DND-41 (cell line): Measurements from ENCODE around the gene ADCK1.

Experiments used
- ATAC-seq: fragments of 200-7000 bp; cut with Tn5 transposase; 3 replicates; pipeline ENCODE4 v1.9.1; 2021; ENCODE audit warnings: low read depth; ENCODE audit not compliant: insufficient read depth
- DNase-seq: peaks from one replicate; pipeline ENCODE4 v3.0.0-alpha.2; 2020
- H2AFZ ChIP-seq: 2 replicates; pipeline ENCODE4 v1.6.0; 2012; ENCODE audit warnings: low read depth, low read length
- H3K27ac ChIP-seq: 2 replicates; pipeline ENCODE4 v1.5.1; 2012; ENCODE audit warnings: low read length, inconsistent platforms
- H3K27me3 ChIP-seq: fragments of 200-600 bp; sonication (generic); 2 replicates; pipeline ENCODE4 v1.6.0; 2012; ENCODE audit warnings: low read length, mild to moderate bottlenecking, inconsistent platforms; ENCODE audit not compliant: insufficient read depth, poor library complexity
- H3K36me3 ChIP-seq: 2 replicates; pipeline ENCODE4 v1.5.1; 2012; ENCODE audit warnings: low read length, inconsistent platforms; ENCODE audit not compliant: insufficient read depth
- H3K4me1 ChIP-seq: 2 replicates; pipeline ENCODE4 v1.5.1; 2012; ENCODE audit warnings: mild to moderate bottlenecking, low read length; ENCODE audit not compliant: insufficient read depth
- H3K4me2 ChIP-seq: 2 replicates; pipeline ENCODE4 v1.6.0; 2012; ENCODE audit warnings: mild to moderate bottlenecking, moderate library complexity, low read length, inconsistent platforms; ENCODE audit not compliant: insufficient read depth
- H3K4me3 ChIP-seq, 2 experiments: fragments of 200-600 bp in 1 of 2; shearing (Covaris generic) in 1 of 2; 2 replicates each; pipeline ENCODE4 v1.5.1; 2012 to 2016; ENCODE audit warnings: inconsistent platforms in 2 of 2, low read length in 2 of 2, mild to moderate bottlenecking in 2 of 2, low read depth in 1 of 2, moderate library complexity in 1 of 2
- H3K79me2 ChIP-seq: 2 replicates; pipeline ENCODE4 v1.6.0; 2012; ENCODE audit warnings: low read length, inconsistent platforms; ENCODE audit not compliant: insufficient read depth
- H3K9ac ChIP-seq: 2 replicates; pipeline ENCODE4 v1.6.0; 2012; ENCODE audit warnings: low read depth, mild to moderate bottlenecking, inconsistent platforms, low read length, moderate library complexity
- H3K9me3 ChIP-seq: 2 replicates; pipeline ENCODE4 v1.5.1; 2012; ENCODE audit warnings: low read length, moderate library complexity, mild to moderate bottlenecking, inconsistent platforms; ENCODE audit not compliant: insufficient read depth, severe bottlenecking
- H4K20me1 ChIP-seq: 2 replicates; pipeline ENCODE4 v1.6.0; 2012; ENCODE audit warnings: low read length; ENCODE audit not compliant: insufficient read depth
- CTCF ChIP-seq: IDR thresholded peaks from 2 replicates; pipeline ENCODE4 v1.5.1; 2012; ENCODE audit warnings: borderline replicate concordance, low read length, moderate library complexity, mild to moderate bottlenecking; ENCODE audit not compliant: poor library complexity, severe bottlenecking; ENCODE audit errors: extremely low read depth
- EZH2 ChIP-seq: IDR thresholded peaks from 3 replicates; pipeline ENCODE4 v1.6.1; 2012; ENCODE audit warnings: borderline replicate concordance, low read depth, mild to moderate bottlenecking, moderate library complexity, low read length, inconsistent platforms; ENCODE audit not compliant: severe bottlenecking

ADCK1 gene

GRCh38 chr14:77825895-77826519 lies 26.1 kb downstream of the ADCK1 start:
- Histone ChIP-seq H3K79me2 (no peaks in the 10 kb centered on the region), H3K4me2 (no peak overlapping the region), H3K27me3 (no peaks in the 10 kb centered on the region), H3K4me3 (no peak overlapping the region), H2AFZ (no peak overlapping the region), H4K20me1 (no peaks in the 10 kb centered on the region), H3K9ac (no peak overlapping the region), H3K36me3 (peaks cover 16% of the 10 kb centered on the region; the same call in 1 of the 2 replicates), H3K27ac (no peak overlapping the region), H3K4me1 (no peaks in the 10 kb centered on the region), H3K9me3 (no peaks in the 10 kb centered on the region)
- TF ChIP-seq CTCF: no peak
- TF ChIP-seq EZH2: no peak
- DNase-seq (no peak), ATAC-seq (no peak)

- H4K20me1 ChIP-seq: no peaks in the 10 kb centered on the region
- no peak overlapping the region for H3K27ac ChIP-seq
- TF ChIP-seq EZH2 (no peak), CTCF (no peak)
- H3K27me3 ChIP-seq: no peaks in the 10 kb centered on the region
- no peak overlapping the region for H3K9ac ChIP-seq
- ATAC-seq (no peak), DNase-seq (no peak)
- H3K36me3 ChIP-seq: peaks cover 14% of the 10 kb centered on the region; the same call in 1 of the 2 replicates
- H3K9me3 ChIP-seq: no peaks in the 10 kb centered on the region
- no peak overlapping the region for H3K4me2 ChIP-seq
- no peaks in the 10 kb centered on the region for H3K4me1 ChIP-seq
- H2AFZ ChIP-seq: no peak overlapping the region
- H3K79me2 ChIP-seq: no peaks in the 10 kb centered on the region
- H3K4me3 ChIP-seq: no peak overlapping the region
Measured at GRCh38 chr14:77830692-77831091, 30.8 kb downstream of the ADCK1 start.

GRCh38 chr14:77832297-77832696 lies 32.4 kb downstream of the ADCK1 start:
- TF ChIP-seq EZH2: no peak
- no peak for TF ChIP-seq CTCF
- no peaks in the 10 kb centered on the region for H3K4me1 ChIP-seq
- DNase-seq: no peak
- no peaks in the 10 kb centered on the region for H3K9me3 ChIP-seq
- H3K4me2 ChIP-seq: no peak overlapping the region
- no peaks in the 10 kb centered on the region for H3K79me2 ChIP-seq
- H3K9ac ChIP-seq: no peak overlapping the region
- peaks cover 11% of the 10 kb centered on the region; the same call in 1 of the 2 replicates for H3K36me3 ChIP-seq
- no peak overlapping the region for H3K4me3 ChIP-seq
- H3K27me3 ChIP-seq: no peaks in the 10 kb centered on the region
- H3K27ac ChIP-seq: no peak overlapping the region
- no peak for ATAC-seq
- H4K20me1 ChIP-seq: no peaks in the 10 kb centered on the region
- H2AFZ ChIP-seq: no peak overlapping the region

- Histone ChIP-seq H3K4me2 (no peak overlapping the region), H3K27ac (no peak overlapping the region; the same call in 1 of the 2 replicates), H3K4me1 (peaks cover 18% of the 10 kb centered on the region), H3K36me3 (no peaks in the 10 kb centered on the region), H3K9me3 (no peaks in the 10 kb centered on the region), H4K20me1 (no peaks in the 10 kb centered on the region), H3K79me2 (no peaks in the 10 kb centered on the region), H3K4me3 (no peak overlapping the region), H3K27me3 (no peaks in the 10 kb centered on the region), H2AFZ (no peak overlapping the region), H3K9ac (no peak overlapping the region)
- no peak for DNase-seq
- no peak for ATAC-seq
- no peak for TF ChIP-seq CTCF
- no peak for TF ChIP-seq EZH2
Measured at GRCh38 chr14:77837926-77838325, 38.0 kb downstream of the ADCK1 start.
